GM12878 (cell line): Measurements from ENCODE around the gene SH3BGRL3. TPM values are rescaled to one million over a fixed set of nuclear protein-coding genes. Genes with fewer than 3 reads are reported as not detected.

Source experiments
- EED ChIP-seq: sonication (generic); IDR thresholded peaks from 2 replicates; pipeline ENCODE4 v1.6.1; 2016; ENCODE audit warnings: antibody characterized with exemption, low read depth
- EP300 ChIP-seq, 2 experiments: fragments of 150-350 bp in 1 of 2; IDR thresholded peaks; 2 replicates each; pipeline ENCODE4 v1.6.1; 2011 to 2012; ENCODE audit warnings: low read depth in 2 of 2, low read length in 2 of 2, borderline replicate concordance in 1 of 2, improper control_type of control experiment in 1 of 2, inconsistent platforms in 1 of 2; ENCODE audit not compliant: control insufficient read depth in 1 of 2
- ETV6 ChIP-seq, 2 experiments: fragments of 450-650 bp in 1 of 2; IDR thresholded peaks in 1 of 2; conservative IDR thresholded peaks in 1 of 2; 2 replicates each; pipeline ENCODE4 v1.6.1; 2014; ENCODE audit warnings: antibody characterized with exemption in 1 of 2, borderline replicate concordance in 1 of 2, low read depth in 1 of 2, mild to moderate bottlenecking in 1 of 2, moderate library complexity in 1 of 2
- HDAC6 ChIP-seq: fragments of 200-600 bp; sonication (generic); IDR thresholded peaks from one replicate; pipeline ENCODE4 v1.8.0; 2017; ENCODE audit warnings: antibody characterized with exemption; ENCODE audit not compliant: unreplicated experiment
- NR2C2 ChIP-seq: IDR thresholded peaks from 2 replicates; pipeline ENCODE4 v1.6.1; 2011; ENCODE audit warnings: borderline replicate concordance, low read depth; ENCODE audit not compliant: control insufficient read depth, insufficient read length
- NRF1 ChIP-seq: conservative IDR thresholded peaks from 2 replicates; pipeline ENCODE4 v1.6.1; 2011; ENCODE audit warnings: mild to moderate bottlenecking, low read depth, low read length, improper control_type of control experiment
- USF2 ChIP-seq: IDR thresholded peaks from 2 replicates; pipeline ENCODE4 v1.6.1; 2011; ENCODE audit warnings: low read depth, low read length, improper control_type of control experiment, borderline replicate concordance
- ZBTB33 ChIP-seq: fragments of 450-650 bp; IDR thresholded peaks from 2 replicates; pipeline ENCODE4 v1.6.1; 2017; ENCODE audit warnings: mild to moderate bottlenecking
- ZNF384 ChIP-seq: IDR thresholded peaks from 2 replicates; pipeline ENCODE4 v1.6.1; 2012; ENCODE audit warnings: low read depth, mild to moderate bottlenecking, low read length, improper control_type of control experiment, borderline replicate concordance
- polyA plus RNA-seq, 11 experiments: library from polyadenylated mRNA; depleted of rRNA in 4 of 11; unstranded in 6 of 11; stranded (reverse) in 5 of 11; fragments of >200 nt; fragmentation: Nextera tagmentation in 4 of 11; fragmentation: Illumina TruSeq in 1 of 11; extraction: Ambion mirVana in 4 of 11; extraction: Trizol in 1 of 11; gene quantifications; 1 replicate in 1 of 11; 2 replicates in 10 of 11; pipeline versions ENCODE4 v1.2.1 to v1.2.3, GENCODE V29; 2011 to 2016; ENCODE audit warnings: inconsistent platforms in 2 of 11, missing spikeins in 2 of 11, low read depth in 1 of 11
- total RNA-seq, 4 experiments: library from RNA; depleted of rRNA in 3 of 4; stranded (reverse); fragments of >200 nt in 3 of 4; fragmentation: Illumina TruSeq in 1 of 4; extraction: Trizol in 1 of 4; gene quantifications; 2 replicates each; pipeline versions ENCODE4 v1.2.1 to v1.2.3, GENCODE V29; 2013 to 2021

Gene SH3BGRL3
- total and polyA plus RNA-seq, 10 of the 15 experiments (the other 5 are each of a cell fraction or from before 2014, with no cell fraction given) = 39.7 to 390 (median 118) TPM

GRCh38 chr1:26274801-26275425 lies 5.0 kb upstream of the SH3BGRL3 start (continued):
- TF ChIP-seq ZBTB33 = no peak
- TF ChIP-seq EP300 (IDR thresholded peaks at IDR 0.05; ENCODE audit: borderline replicate concordance in 1 of 2, control insufficient read depth in 1 of 2, low read depth in 2 of 2, low read length in 2 of 2) = no peak
- TF ChIP-seq EED = no peak
- TF ChIP-seq HDAC6 = no peak
- TF ChIP-seq USF2 = no peak
- TF ChIP-seq ZNF384 = no peak
- no peak for TF ChIP-seq NR2C2
- TF ChIP-seq ETV6 (conservative IDR thresholded peaks at IDR 0.05 in 1 of 2, IDR thresholded peaks at IDR 0.05 in 1 of 2; ENCODE audit: borderline replicate concordance in 1 of 2, low read depth in 1 of 2) = no peak
- TF ChIP-seq NRF1 = no peak
- TF ChIP-seq, all 136 proteins: peak for 0
